AG09319 (cell line): ENCODE data around the gene KRT12.

Experiments
- DNase-seq: peaks from one replicate; pipeline ENCODE4 v3.0.0-alpha.2; 2010; ENCODE audit warnings: low read depth; ENCODE audit errors: extremely low read depth
- CTCF ChIP-seq: IDR thresholded peaks from 2 replicates; pipeline ENCODE4 v1.5.1; 2011; ENCODE audit warnings: low read depth, mild to moderate bottlenecking, inconsistent platforms, low read length, moderate library complexity

KRT12 gene

GRCh38 chr17:40854175-40854814 lies 12.7 kb downstream of the KRT12 start:
- peak; percentile 52 for DNase-seq

DNA sequence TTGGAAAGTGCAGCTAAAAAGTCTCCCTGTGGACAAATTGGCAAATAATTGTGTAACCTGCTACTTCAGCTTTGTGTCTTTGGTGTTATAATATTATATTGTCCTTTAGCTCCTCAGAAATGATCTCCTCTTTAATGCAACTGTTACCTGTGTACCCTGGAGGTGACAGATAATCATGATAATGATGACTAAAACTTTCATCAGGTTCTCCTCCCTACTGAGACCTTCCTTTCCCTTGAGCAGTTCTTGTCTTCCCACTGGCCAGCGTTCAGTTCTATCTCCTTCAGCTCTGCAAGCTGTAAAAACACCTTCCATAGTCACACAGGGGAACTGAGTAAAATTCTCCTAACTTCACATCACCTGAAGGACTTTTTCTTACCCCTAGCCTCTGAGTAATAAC lies 14.7 kb downstream of the KRT12 start:
- TF ChIP-seq CTCF, result no peak
- DNase-seq, result no peak

More at GRCh38 chr17:40854175-40854814, 12.7 kb downstream of the KRT12 start:
- no peak for TF ChIP-seq CTCF

GRCh38 chr17:40850293-40850972 lies 16.6 kb downstream of the KRT12 start:
- no peak for DNase-seq
- TF ChIP-seq CTCF, result no peak

GRCh38 chr17:40849723-40850122 lies 17.3 kb downstream of the KRT12 start:
- no peak for DNase-seq
- TF ChIP-seq CTCF, result no peak

GRCh38 chr17:40848583-40849235 lies 18.3 kb downstream of the KRT12 start:
- no peak for DNase-seq
- TF ChIP-seq CTCF, result no peak

DNA sequence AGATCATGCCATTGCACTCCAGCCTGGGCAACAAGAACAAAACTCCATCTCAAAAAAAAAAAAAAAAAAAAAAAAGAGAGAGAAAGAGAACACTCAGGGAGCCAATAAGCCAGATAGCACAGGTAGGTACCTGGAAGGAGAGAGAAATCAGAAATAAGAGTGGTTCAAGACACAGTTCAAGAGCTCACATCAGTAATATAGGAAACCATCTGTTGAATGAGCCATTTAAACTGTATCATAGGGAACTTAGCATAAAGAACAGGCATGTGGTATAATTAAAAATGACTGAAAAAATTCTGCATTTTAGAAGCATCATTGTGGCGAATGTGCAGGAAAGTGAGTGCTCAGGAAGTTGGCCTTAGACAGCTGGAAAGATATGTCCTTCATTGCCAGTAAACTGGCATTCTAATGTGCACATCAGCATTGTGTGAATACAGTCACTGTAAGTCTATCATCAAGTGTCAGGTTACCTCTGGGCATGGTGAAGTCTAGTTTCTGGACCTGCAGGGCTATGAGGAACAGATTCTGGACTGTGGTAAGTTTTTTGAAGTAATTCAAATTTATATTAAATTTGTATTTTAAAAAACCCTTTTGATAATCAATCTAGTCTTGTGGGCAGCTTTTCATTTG lies 20.4 kb downstream of the KRT12 start:
- no peak for DNase-seq
- no peak for TF ChIP-seq CTCF

- no peak for TF ChIP-seq CTCF
- no peak for DNase-seq
These were observed 22.3 kb downstream of the KRT12 start for GRCh38 chr17:40844671-40845107.
